NCI-H1092 treated with DMSO at 0.1 percent for 48 hours (cell line): ENCODE data around the gene UIMC1.
A peak's percentile ranks its signal among the peaks of the same experiment; 100 is the strongest.

Experiments used
- DNase-seq: peaks from one replicate; lab custom pipeline; 2025; lab: John Stamatoyannopoulos, UW

UIMC1 gene

DNA sequence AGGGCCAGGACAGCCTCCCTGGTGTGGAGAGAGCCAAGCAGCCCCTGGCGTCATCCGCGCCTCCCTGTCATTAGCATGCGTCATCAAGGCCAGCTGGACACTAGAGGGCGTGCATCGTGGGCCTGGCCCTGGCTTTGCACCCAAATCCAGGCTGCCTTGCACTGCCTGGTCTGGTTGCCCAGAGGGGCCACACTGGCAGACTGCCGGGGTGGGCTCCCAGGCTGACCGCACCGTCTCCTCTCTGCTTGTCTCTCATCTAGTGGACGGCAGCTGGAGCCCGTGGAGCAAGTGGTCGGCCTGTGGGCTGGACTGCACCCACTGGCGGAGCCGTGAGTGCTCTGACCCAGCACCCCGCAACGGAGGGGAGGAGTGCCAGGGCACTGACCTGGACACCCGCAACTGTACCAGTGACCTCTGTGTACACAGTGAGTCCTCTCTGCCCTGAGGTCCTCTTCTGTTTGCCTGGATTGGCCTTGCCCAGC lies 136.4 kb downstream of the UIMC1 start:
- no peak for DNase-seq

DNA sequence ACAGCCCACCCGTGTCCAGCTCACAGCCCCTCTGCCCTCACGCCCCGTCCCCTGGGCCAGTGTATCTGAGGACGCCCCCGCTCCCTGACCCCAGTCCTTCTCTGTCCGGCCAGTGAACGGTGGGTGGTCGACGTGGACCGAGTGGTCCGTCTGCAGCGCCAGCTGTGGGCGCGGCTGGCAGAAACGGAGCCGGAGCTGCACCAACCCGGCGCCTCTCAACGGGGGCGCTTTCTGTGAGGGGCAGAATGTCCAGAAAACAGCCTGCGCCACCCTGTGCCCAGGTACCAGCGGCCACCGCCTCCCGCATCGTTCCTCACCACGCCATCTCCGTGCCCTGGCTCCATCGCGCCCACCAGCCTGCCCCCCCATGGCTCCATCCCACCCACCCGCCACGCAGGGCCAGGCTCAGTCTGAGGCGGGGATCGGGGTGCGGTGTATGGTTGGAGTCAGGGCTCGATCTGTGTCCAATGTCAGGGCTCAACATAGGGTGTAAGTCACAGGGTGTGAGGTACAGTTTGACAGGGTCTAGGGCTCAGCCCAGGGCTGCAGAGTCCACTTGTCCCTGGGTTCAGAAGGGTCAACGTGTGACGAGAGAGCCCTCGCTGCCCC lies 137.0 kb downstream of the UIMC1 start:
- DNase-seq: no peak

DNA sequence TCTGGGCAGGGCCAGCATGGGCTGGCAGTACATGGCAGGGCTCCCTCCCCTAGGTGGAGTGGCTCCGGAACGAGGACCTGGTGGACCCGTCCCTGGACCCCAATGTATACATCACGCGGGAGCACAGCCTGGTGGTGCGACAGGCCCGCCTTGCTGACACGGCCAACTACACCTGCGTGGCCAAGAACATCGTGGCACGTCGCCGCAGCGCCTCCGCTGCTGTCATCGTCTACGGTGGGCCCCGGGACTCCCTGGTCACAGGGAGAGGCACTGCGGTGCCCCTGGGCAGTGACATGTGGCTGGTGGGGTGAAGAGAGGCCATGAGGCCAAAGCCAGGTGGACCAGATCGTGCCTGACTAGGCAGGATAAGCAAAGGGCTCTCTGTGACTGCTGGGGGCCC lies 137.8 kb downstream of the UIMC1 start:
- DNase-seq: no peak

DNA sequence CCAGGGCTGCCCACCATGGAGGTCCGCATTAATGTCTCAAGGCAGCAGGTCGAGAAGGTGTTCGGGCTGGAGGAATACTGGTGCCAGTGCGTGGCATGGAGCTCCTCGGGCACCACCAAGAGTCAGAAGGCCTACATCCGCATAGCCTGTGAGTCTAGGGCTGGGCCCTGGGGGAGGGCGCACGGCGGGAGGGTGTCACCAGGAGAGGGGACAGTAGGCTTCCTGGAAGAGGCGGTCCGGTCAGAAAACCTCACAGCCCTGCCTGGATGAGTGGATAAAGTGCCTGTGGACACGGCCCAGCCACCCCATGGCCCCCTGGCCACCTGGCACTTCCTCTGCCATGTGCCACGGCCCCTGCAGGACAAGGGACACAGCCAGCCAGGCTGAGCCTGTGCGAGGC lies 138.5 kb downstream of the UIMC1 start:
- DNase-seq: no peak

DNA sequence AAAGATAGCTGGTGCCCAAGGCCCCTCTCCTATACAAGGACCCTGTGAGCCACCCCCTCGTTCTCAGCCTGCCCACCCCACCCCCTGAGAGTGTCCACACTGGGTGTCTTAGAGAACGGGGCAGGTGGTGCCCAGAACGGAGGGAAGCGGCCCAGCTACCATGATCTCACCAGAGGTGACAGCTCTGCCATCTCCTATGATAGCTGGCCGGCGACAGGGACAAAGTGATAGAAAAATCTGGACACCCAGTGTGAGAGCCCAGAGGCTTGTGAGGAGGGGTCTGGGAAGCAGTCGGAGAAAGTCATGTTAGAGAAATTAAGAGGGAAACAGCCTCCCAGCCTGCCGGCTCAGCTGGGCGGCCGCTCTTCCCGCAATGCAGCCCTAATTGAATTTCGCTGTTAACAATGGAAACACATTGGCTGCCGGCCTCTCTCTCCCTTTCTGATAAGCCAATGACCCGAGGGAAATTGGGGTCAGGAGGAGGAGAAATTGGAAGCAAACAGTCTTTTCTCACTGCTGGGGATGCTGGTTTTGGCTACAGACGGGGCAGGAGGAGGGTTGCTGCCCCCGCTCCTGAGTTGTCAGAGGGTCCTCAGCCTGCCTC lies 139.8 kb downstream of the UIMC1 start:
- DNase-seq: peak; percentile 44

DNA sequence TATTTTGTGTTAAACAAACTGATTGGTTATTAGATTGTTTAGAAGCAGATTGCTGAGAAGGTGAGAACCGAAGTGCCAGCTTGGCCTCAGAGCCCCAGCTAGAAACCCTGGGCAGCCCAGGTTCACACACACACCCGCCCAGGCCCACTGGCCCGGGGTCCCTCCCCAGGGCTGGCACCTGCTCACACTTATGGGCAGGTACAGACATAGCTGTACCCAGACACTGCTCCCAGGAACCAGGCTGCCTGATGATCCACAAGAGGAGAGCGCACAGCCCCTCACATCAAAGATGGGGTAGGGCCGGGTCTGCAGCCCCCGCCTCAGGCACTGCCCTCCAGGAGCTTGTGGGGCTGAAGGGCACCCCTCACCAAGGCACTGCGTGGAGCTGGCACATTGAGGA lies 140.6 kb downstream of the UIMC1 start:
- DNase-seq: no peak

DNA sequence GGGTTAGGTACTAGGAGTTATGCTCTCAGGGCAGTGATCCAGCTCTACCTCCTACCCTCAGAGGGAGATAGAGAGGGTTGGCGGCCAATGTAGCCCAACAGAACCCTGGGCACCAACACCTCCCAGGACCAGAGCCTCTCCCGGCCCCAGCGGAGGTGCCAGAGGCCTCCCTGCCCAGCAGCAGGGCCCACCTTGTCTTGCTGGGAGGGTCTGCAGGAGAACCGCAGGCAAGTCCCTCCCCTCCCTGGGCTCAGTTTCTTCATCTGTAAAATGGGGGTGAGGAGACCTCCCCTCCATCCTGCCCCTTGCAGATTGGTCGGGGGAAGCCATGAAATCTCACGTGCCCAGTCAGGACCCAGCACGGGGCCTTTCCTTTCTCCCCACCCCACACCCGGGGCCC lies 141.8 kb downstream of the UIMC1 start:
- no peak for DNase-seq

DNA sequence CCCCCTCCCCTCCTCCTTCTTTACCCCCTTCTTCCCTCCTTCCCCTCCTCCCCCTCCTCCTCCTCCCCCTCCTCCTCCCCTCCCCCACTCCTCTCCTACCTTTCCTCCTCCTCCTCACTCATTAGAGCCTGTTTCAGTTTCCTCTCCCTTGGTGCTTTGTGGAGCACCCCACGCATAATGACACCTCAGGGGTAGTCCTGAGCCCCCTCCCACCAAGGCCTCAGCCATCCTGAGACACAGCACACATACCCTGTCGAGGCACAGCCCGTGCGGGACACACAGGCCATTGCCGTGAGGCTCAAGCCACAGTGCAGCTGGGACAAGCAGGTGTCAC lies 142.8 kb downstream of the UIMC1 start:
- no peak for DNase-seq

DNA sequence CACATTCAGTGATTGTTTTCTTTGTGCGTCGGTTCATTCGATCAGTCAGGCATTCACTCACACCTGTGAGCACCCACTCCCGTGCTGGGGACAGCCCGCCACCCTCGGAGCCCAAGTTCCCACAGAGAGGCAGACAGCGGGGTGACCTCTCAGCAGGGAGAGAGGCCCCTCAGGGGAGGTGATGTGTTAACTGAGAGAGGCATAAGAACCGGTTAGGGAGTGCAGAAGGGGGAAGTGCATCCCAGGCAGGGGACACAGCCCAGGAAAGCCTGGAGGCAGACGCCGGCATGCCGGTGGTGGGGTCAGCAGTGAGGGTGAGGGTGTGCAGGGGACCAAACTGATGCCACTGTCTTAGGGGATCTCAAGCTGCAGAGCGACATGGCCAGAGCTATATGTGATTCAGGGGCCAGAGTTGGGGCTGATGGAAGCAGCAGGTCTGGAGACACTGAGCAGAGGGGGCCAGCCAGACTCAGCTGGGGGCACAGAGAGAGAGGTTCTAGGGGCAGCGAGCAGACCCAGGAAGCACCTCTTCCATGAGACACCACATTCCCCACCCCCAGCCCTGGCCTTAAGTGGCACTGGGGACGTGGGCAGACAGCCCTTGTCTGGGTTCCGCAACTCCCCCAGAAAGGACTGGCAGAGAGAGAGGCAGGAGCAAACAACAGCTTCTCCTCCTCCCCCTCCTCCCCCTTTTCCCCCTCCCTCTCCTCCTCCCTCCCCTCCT lies 143.4 kb downstream of the UIMC1 start:
- no peak for DNase-seq

DNA sequence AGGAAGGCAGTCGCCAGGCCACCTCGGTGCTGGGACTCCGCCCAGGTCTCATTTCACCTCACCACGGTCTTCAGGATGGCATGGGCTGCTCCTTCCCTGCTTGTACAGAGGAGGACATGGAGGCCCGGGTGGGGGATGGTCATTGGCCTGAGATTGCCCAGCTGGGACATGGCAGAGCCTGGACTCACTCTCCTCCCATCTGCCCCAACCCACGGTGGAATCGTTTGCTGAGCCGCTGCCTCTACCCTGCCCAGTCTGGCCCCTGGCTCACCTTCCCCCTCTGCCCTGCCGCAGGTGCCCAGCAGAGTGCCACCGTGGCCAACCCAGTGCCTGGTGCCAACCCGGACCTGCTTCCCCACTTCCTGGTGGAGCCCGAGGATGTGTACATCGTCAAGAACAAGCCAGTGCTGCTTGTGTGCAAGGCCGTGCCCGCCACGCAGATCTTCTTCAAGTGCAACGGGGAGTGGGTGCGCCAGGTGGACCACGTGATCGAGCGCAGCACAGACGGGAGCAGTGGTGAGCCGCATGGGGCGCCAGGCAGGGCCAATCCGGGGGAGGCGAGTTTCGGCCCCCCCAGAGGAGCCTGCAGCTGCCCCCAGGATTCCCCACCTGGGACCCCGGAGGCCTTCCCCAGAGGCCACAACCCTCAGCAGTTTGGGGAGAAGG lies 144.1 kb downstream of the UIMC1 start:
- DNase-seq: no peak

DNA sequence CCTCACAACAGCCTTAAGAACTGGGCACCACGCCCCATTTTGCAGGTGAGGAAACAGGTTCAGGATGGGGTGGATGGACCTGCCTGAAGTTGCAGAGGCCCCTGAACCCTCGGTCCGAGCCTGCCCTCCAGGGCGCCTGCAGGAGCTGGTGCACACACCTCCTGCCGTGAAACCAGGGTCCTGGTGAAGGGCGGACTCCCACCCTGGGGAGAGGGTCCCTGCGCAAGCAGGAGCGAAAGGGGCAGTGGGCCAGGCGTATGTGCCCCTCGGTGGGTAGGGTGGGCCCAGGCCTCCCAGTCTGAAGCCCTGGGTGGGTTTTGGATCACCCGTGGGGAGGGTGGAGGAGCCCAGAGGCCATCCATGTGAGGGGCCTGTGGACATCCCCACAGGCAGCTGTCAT lies 145.3 kb downstream of the UIMC1 start:
- no peak for DNase-seq

DNA sequence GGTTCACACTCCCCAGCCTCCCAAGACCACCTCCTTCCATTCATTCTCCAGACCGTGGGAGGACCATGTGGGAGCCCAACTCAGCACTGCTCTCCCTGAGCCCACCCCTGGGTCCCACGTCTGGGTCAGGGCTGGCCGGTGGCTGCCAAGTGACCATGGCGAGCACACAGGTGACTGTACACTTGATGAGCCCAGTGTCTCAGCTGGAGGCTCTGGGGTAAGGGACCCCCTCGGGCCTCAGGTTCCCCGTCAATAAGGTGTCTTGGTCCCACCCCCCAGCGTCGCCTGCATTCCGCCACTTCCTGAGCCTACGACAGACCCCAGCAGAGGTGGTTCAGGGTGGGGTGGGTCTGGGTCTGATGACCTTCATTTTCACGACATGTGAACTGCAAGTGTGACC lies 146.2 kb downstream of the UIMC1 start:
- DNase-seq: no peak

DNA sequence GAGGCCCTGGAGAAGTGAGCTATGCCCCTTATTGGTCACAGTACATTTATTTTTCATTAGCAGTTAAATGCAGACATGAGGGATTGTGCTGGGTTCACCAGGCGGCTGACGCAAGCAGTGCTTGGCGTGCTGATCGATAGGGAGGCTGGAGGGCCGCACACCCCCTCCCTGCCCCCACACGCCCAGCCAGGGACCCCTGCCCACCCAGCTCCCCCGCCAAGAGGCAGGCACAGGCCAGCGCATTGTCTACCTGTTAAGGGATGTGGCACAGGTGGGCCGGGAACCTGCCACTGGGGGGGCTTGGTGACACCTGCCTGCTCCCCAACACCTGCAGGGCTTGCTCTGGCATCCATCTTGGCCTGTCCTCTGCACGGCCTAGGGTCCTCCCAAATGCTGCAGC lies 146.7 kb downstream of the UIMC1 start:
- no peak for DNase-seq

DNA sequence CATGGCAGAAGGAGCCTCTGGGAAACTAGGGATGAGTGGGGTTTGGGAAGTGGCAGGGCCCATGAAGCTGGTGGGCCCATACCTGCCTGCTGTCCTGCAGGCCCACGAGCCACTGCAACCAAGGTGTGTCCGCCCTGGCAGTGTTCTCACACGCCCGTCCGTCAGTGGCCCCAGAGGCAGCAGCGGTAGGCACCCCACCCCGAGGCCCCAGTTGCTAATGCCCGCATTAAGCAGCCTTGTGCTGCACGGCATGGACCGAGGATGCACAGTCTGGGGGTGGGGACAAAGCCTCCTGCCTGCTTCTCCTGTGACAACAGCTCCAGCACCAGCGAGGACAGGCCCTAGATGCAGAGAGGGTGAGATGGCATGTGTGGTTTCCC lies 148.7 kb downstream of the UIMC1 start:
- DNase-seq: no peak

DNA sequence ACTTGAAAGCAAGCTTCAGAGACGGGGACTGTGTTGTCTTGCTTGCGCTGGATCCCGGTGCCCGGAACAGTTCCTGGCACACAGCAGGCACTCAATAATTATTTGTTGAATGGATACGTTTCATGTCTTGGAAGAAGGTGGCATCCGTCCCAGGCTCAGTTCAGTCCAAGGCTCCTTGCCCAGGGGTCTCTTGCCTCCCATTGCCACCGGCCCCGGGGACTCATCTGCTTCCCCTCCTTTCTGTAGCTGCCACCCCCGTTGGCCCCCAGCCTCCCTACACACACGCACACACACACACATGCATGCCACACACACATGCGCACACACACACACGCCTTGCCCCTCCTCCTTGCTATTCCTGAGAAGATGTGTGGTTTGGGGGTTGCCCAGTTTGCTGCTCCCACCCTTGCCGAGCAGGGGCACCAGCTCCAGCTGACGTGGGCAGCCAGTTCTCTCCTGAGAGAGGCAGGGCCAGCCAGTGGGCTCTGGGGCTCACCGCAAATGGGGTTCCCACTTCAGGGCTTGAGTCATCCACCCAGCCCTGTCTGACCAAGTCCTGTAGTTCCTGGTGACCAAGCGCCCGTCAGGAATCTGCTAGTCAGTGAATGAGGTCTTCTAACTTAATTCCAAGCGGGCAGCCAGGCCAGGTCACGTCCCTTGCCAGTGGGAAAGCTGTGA lies 149.2 kb downstream of the UIMC1 start:
- no peak for DNase-seq

DNA sequence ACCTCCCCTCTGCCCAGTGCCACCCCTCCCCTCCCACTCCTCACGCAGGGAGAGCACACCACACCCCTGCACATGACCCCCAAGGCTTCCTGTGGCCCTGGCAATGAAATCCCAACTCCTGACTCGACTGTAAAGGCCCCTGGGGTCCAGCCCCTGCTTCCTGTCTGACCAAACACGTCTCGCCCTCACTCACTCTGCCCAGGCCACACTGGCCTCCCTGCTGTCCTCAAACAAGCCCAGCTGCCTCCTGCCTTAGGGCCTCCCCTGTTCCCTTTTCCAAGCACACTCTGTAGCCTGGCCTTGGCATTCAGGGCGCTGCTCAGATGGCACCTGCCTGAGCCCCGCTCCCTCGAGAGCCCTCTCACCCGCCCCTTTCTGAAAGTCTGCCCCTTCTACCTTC lies 149.8 kb downstream of the UIMC1 start:
- no peak for DNase-seq

DNA sequence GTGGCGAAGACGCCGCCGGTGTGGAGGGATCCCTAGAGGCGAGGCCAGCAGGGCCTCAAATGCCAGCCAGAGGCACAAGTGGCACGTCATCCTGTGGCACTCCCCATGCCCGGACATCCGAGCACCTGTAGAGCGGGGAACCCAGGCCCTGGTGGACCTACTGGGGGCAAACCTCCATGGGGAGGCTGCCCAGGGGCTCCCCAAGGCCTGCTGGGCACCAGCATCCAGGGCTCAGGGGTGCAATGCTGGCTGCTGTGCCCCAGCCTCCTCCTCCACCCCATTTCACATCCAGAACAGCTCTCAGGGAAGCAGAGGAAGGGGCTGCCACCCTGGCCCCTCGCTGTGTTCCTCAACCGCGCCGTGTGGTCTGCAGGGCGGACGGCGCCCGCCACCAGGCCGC lies 151.0 kb downstream of the UIMC1 start:
- no peak for DNase-seq
